HG03196 (cell line): ENCODE results near the gene RGMA.

Source experiments
- ATAC-seq: cut with Tn5 transposase; IDR thresholded peaks from one replicate; pipeline ENCODE4 v1.9.1; 2021; ENCODE audit not compliant: unreplicated experiment

RGMA gene

DNA sequence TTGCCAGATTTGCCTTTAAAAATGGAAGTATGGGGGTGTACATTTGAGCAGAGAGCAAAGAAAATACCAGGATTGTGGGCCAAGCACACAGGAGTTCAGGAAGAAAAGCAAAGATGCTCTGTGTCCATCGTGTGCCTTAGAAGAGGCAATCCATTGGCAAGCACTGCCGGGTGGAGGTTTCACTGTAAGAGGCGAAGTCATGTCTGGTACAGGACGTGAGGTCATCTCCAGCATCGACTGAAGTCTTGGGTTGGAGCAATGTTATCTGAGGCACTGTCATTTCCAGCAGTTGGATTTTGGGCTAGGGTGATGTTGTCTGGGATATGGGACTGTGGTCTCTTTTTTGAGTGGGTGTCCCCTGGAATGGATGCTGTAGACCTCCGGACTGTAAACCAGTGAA lies 4.8 kb upstream of the RGMA start:
- no peak for ATAC-seq

DNA sequence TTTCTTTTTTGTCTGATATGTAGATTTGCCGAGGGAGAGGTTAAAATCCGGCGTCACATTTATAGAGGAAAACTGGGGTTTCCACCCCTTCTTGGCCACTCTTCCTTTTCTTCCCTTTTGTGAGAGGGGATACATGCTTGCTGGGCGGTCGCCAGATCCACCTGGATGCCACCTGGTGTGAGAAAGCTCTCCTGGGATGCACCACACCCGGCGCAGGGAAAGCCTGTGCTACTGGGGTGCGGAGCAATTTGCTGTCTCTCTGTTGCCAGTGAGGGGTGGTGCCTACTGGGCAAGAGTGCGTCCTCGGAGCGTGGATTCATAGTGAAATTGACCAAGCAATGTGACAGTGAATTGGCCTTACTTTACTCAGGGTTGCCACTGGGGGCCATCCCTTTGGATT lies 2.5 kb upstream of the RGMA start:
- ATAC-seq: no peak

- no peak for ATAC-seq
These were observed 805 bp upstream of the RGMA start for GRCh38 chr15:93089727-93090305.

GRCh38 chr15:93088200-93088980 lies 621 bp downstream of the RGMA start:
- ATAC-seq: no peak

DNA sequence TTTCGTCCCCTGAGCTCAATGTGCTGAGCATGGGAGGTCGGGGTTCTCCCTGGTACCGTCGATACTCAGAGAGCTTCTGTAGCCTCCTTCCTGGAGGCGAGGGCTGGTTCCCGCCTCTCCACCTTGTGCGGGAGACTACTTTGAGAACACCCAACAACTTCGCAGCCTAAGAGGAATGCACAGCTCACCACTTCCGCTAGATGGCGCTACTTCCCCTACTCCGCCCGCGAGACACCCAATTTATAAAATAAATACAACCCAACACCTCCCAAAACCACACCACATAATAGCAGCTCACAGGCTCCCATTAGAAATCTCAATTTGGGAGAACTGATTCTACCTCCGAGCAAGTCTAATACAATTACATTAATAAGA lies 1.2 kb downstream of the RGMA start:
- no peak for ATAC-seq

DNA sequence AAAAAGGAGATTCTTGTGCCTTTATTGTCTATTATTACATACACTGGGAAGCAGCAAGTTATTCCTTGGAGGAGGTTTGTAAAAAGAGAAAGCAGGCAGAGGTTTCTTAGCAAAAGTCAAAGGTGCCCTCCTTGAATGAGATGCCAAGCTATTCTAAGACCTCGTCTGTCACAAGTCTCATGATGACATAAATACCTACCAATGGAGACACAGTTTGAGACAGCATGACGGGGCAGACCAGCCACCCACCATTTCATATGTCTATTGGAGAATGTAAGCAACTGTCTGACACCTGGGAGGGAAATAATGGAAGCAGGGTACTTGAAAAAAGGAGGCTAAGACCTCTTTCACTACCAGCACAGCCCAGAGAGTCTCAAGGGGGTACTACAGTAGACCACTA lies 2.2 kb downstream of the RGMA start:
- no peak for ATAC-seq

DNA sequence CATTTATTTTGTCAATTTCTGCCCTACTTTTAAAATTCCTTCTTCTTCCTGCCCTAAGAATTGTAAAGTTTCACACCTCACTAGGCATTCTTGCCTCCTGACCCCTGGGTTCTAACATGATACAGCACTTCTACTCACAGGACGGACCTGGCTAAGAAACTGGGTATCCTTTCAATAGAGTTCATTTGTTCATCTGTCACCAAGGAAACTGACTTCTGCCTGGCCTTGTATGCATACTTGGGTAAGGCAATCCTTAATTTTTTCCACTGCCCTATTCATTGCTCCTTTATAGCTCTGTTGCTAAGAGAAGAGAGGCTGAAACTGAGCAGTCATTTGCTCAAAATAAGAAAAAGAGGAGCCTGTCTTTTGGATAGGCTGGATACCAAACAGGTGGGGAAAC lies 3.3 kb downstream of the RGMA start:
- no peak for ATAC-seq

- ATAC-seq: no peak
These were observed 6.2 kb downstream of the RGMA start for GRCh38 chr15:93082861-93083260.

DNA sequence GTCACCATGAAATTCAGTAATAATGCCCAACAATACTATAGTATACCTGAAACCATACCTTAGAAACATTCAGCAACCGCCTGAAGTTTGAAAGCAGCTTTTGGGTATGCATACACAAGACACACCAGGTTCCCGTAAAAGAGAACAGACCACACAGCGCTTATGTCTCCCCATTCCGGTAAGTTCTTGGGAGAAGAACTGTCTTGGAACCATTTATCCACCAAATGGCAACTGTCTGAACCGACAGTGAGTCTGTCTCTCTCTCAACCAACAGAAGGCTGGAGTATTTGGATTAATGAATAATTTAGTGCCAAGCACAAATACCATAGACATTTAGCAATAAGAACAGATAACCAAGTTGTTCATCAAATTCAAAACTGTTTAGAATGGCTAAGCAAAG lies 7.6 kb downstream of the RGMA start:
- ATAC-seq: no peak

GRCh38 chr15:93080451-93080850 lies 8.6 kb downstream of the RGMA start:
- no peak for ATAC-seq

DNA sequence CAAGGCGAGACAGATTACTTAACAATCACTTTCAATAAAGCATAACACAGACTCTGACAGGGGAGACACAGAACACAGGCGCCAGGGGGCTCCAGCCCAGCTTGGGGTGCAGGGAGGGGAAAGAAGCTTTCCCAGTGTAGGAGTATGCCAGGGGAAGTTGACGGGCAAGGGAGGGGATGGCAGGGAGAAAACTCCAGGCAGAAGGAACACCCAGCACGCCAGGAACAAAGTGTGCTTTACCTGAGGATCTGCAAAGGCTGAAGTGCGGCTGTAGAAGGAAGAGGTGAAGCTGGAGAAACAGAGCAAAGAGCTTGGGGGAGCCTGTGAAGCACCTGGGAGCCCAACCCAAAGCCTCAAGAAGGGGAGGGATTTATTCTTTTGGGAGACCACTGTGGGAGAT lies 12.1 kb downstream of the RGMA start:
- no peak for ATAC-seq

GRCh38 chr15:93076217-93076616 lies 12.8 kb downstream of the RGMA start:
- ATAC-seq: no peak

DNA sequence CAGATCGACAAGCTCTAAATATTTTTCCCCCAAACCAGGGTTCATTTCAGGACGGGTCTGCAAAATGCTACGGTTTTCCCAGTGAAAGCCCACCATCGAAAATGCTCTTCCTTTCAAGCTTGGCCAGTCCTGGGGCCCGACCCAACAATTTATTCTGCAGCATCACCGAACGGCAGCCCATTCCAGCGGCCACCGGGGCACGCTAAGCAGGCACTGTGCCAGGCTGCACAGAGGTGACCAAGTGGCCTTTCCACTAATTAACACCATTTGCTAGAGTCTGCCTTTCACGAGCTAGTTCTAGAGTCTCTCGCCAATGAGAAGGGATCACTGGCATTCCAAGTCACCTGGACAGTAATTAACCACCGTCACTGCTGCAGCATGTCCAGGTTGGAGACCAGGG lies 14.4 kb downstream of the RGMA start:
- ATAC-seq: no peak

DNA sequence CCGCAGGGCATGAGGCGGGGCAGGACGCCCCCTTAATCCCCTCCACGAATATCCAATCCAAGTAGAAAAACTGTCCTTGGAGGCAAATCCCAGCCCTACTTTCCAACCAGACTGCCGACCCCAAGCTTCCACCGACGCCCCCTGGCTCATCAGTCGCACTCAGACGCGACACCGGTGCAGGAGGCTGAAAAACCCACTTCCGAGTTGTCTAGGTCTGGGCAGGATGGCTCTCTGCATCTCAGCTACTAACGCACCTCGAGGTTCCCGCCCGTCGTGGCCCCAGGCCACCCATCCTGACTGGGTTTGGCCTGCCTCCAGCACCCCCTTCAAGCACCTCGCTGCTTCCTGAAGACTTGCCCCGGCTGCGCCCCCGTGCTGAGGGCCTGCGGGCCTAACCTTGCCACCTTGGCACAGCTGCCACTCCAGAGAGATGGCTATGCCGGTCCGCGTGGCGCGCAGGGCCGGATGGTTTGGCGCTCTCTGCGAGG lies 15.5 kb downstream of the RGMA start:
- no peak for ATAC-seq

DNA sequence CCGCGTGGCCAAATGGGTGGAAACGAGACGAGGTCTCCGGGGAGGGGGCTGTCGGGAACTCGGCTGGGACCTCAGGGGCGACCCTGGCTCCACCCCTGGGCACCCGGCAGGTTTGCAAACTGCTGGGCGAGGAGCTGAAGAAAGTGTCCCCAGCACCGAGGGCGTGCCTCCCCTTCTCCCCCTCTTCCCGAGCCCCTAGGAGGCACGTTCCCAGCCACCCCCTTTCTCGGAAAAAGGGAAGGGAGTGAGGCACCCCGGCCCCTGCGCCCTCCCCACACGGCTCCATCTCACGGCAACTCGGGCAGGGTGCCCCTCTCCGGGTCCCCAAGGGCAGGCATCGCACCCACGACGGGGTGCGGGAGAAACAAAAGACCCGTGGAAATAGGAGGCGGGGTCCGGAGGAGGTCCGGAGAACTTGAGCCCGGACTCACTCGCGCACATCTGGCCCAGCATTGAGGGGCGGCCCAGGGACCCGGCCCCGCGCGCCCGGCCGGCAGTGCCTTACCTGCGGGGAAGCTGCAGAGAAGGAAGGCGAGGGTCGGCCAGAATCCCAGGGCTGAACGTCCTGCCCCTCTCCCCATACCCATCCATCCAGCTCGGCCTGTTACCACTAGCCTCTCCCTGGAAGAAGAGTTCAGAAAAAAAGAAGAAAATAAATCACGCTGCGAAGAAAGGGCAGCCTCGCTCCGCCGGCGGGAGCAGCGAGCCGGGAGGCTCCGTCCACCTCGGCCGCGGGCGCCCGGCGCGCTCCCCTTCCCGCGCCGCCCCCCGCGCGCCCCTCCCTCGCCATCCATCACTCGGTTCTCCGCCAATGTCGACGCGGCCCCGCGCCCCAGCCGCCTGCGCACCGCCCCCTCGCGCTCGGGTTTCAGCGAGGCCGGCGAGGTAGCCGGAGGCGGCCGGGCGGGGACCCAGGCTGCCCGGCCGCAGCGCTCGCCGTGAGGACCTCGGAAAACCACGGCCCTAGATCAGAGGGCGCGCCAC lies 16.3 kb downstream of the RGMA start:
- no peak for ATAC-seq

- no peak for ATAC-seq
These were observed 17.0 kb downstream of the RGMA start for GRCh38 chr15:93072011-93072410.

DNA sequence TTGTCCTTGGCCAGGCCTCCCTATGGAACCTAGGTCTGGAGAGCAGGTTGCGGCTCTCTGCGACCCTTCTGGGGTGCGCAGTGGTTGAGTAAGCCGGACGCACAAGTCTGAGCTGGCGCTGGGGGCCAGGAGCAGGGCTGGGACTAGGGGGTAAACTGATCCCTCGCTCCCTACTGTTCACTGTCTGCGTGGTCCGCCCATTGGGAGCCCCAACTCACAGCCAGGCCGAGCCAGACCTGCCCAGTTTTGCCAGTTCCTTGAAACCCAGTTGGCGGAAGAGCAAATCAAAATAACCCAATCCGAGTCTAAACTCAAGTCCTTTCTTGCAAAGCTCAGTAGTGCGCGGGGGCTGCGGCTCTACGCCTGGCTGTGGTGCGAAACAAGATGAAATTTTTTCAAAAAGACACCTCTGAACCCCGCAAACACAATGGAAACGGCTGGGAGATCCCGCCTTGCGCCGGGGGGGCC lies 17.5 kb downstream of the RGMA start:
- no peak for ATAC-seq

DNA sequence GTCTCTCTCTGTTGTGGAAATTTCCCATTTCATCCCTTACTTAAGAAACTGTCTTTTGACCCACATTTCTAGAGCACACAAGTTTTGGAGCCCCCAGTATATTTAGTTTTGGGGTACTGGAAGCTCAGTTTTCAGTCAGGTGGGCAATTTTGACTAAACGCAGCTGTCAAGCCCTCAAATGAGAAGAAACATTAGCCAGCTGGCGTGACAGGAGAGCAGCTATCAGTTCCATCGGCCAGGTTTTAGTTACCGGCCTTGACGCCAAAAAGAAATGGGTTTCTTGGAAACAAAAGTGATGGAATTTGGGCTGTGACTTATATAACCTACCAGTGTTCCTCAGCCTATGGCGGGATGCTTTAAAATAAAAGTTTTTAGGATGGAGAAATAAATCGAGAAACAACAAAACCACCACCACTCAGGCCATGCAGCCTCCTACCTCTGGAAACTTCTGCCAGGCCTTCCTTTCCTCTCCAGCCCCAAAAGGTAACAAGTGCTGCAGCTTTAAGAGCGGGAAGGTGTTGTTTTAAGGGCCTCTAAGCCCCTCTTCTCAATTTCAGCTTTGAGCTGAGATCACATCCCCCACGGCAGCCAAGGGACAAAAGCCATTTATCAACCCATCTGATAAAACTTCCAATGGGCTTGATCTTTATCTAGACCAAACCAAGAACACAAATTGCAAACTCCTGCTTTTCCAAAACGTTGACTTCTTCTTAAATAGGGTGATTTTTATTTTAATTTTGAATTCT lies 18.3 kb downstream of the RGMA start:
- no peak for ATAC-seq

- ATAC-seq: no peak
These were observed 18.9 kb downstream of the RGMA start for GRCh38 chr15:93070132-93070531.

GRCh38 chr15:93068581-93069199 lies 20.3 kb downstream of the RGMA start:
- no peak for ATAC-seq
